Large intestine (tissue), 3 donors: ENCODE data around the gene LZTS2. TPM values are rescaled to one million over a fixed set of nuclear protein-coding genes. Genes with fewer than 3 reads are reported as not detected.
A peak's percentile ranks its signal among the peaks of the same experiment; 100 is the strongest.

ENCODE experiments used
- DNase-seq, 2 donors: peaks; one replicate each; pipeline versions ENCODE4 v3.0.0 to v3.0.0-alpha.2; 2013
- H3K27ac ChIP-seq: one replicate; pipeline ENCODE4 v1.5.1; 2013; ENCODE audit warnings: low read length
- H3K27me3 ChIP-seq: 2 replicates; pipeline ENCODE4 v1.6.1; 2013; ENCODE audit warnings: low read length; ENCODE audit not compliant: control insufficient read depth, insufficient read depth
- H3K36me3 ChIP-seq: 2 replicates; pipeline ENCODE4 v1.6.1; 2013; ENCODE audit warnings: low read length; ENCODE audit not compliant: control insufficient read depth, insufficient read depth
- H3K4me1 ChIP-seq: one replicate; pipeline ENCODE4 v1.6.1; 2013; ENCODE audit warnings: low read length; ENCODE audit not compliant: control insufficient read depth, insufficient read depth
- H3K4me3 ChIP-seq: one replicate; pipeline ENCODE4 v1.5.1; 2013; ENCODE audit warnings: low read length
- H3K9me3 ChIP-seq: one replicate; pipeline ENCODE4 v1.6.1; 2013; ENCODE audit warnings: mild to moderate bottlenecking, low read depth, low read length, moderate library complexity; ENCODE audit not compliant: control insufficient read depth
- WGBS: methylation state at CpG from one replicate; pipeline ENCODE4 v1.1.5; 2013; ENCODE audit warnings: low lambda C conversion rate; ENCODE audit not compliant: insufficient coverage; 5-methylcytosine and 5-hydroxymethylcytosine counted together
- polyA plus RNA-seq: library from polyadenylated mRNA; unstranded; fragments of 120-200 nt; gene quantifications from one replicate; pipeline ENCODE4 v1.2.1, GENCODE V29; 2013

The LZTS2 gene
- polyA plus RNA-seq, 1 donor = 56.8 TPM

DNA sequence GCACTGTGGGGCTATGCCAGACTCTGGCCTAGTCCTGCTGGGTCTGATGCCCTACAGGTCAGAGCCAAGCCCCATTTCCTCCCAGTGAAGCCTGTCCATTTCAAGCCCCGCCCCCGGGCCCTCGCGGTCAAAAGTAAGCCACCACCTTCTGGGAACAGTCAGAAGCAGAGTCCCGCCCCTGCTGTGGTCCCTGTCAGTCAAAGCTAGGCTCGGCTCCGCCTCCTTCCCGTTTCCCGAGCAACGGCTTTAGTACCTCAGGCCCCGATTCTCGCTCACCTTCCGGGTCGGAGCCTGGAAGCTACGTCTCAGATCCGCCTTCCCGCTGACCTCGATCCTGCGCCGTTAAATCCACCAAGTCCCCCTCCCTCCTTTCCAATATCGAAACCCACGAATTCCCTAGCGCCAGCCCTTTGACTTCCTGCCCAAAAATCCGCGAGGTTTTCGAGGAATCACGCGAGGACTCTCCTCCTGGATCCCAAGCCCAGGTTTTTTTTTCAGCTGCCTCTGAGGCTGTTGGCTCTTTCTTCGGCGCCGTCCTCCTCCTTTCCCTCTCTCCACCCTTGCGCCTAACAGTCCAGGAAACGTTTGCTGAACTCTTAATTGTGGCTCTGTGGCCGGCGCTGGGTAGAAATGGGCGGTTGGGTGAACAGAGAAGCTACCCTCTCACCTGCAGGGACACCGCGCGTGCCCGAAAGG lies 43.2 kb downstream of the LZTS2 start:
- peaks cover 26% of the 10 kb centered on the region for H3K4me1 ChIP-seq
- peak overlapping the region; percentile 59 for H3K4me3 ChIP-seq
- peaks cover 27% of the 10 kb centered on the region for H3K36me3 ChIP-seq
- WGBS = no CpG with 5 or more reads among the region's 40 CpGs
- peak overlapping the region; percentile 90 for H3K27ac ChIP-seq
- H3K9me3 ChIP-seq = no peaks in the 10 kb centered on the region
- H3K27me3 ChIP-seq = peaks cover 17% of the 10 kb centered on the region
- DNase-seq = peak; percentile 94 to 98

DNA sequence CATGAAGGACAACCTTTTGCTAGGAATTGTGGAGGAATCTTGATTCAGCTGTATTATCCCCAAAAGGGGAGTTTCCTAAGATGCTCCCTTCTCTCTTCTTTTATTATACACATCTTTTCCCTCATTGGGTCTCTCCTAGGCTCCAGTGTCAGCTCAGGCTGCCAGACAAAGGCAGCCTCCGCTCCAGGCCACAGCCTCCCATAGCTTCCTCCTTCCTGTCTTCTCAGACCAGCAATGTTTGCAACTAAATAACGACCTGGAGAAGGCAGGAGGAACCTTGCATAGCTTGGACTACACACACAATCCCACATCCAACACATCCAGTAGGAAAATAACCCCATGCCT lies 43.7 kb downstream of the LZTS2 start:
- H3K4me3 ChIP-seq = peak overlapping the region; percentile 59
- no CpG with 5 or more reads among the region's 2 CpGs for WGBS
- peak overlapping the region; percentile 90 for H3K27ac ChIP-seq
- H3K9me3 ChIP-seq = no peaks in the 10 kb centered on the region
- H3K4me1 ChIP-seq = peaks cover 26% of the 10 kb centered on the region
- peaks cover 22% of the 10 kb centered on the region for H3K36me3 ChIP-seq
- no peak for DNase-seq
- peaks cover 22% of the 10 kb centered on the region for H3K27me3 ChIP-seq

DNA sequence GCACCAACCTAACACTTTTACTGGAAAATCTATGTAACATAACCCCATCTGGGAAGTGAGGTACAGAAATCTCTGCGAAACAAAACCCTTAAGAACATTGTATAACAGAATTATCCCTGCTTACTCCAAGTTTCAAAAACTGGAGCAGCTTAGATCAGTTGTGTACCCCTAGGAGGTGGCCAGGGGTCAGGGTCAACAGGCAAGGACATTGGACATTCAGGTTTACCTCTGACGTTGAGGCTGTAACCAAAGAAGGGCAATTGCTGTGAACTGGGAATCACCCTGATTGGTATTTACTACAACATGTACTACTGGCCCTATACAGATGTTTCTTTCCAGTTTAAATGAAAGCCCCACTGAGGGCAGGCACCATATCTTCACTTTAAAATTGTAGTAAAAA lies 44.5 kb downstream of the LZTS2 start:
- H3K27ac ChIP-seq = no peak overlapping the region
- DNase-seq = no peak
- 100% methylated on average over 1 of the region's 2 CpGs for WGBS

DNA sequence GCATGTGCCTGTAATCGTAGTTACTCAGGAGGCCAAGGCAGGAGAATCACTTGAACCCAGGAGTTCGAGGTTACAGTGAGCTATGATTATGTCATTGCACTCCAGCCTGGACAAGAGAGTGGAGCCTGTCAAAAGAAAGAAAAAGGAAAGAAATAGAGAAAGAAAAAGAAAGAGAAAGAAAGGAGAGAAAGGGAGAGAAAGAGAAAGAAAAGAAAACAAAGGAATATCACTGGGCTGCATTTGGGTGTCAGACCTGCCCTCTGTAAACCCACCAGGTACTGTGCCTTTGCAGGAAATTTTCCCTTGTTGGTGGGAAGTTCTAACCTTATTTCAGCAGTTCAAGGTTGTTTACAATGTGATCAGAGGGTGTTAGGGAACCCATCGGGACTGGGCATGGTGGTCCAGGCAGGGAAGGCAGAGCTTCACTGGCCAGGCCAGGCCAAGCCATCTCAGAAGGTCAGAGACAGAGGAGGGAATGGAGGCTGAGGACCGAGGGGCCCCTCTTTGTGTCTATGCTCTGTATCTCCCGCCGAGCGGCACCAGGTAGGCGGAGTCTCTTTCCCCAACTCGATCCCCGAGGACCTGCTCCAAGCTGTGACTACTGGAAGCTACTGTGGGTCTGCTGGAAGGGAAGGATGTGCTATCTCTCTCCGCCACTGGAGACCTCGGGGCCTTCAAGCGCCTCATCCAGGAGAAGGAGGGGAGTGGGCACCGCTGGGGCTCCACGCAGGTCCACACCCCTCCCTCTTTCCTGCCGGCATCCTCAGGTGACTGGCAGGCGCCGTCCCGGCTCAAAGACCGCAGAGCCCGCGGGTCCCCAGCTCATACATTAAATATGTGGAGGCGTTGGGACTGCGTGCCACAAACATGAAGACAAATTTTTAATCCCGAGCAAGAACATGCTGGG lies 47.0 kb downstream of the LZTS2 start:
- Histone ChIP-seq H3K36me3 (peaks cover 1% of the 10 kb centered on the region), H3K9me3 (no peaks in the 10 kb centered on the region), H3K4me3 (no peak overlapping the region), H3K27ac (no peak overlapping the region), H3K4me1 (peaks cover 34% of the 10 kb centered on the region), H3K27me3 (peaks cover 50% of the 10 kb centered on the region)
- 47% methylated on average over 4 of the region's 25 CpGs for WGBS
- peak in 1 of 2 donors; percentile 30 for DNase-seq

More for the DNA sequence above, 44.5 kb downstream of the LZTS2 start:
- Histone ChIP-seq H3K36me3 (peaks cover 14% of the 10 kb centered on the region), H3K9me3 (no peaks in the 10 kb centered on the region), H3K27me3 (peaks cover 30% of the 10 kb centered on the region), H3K4me3 (no peak overlapping the region), H3K4me1 (peaks cover 30% of the 10 kb centered on the region)

DNA sequence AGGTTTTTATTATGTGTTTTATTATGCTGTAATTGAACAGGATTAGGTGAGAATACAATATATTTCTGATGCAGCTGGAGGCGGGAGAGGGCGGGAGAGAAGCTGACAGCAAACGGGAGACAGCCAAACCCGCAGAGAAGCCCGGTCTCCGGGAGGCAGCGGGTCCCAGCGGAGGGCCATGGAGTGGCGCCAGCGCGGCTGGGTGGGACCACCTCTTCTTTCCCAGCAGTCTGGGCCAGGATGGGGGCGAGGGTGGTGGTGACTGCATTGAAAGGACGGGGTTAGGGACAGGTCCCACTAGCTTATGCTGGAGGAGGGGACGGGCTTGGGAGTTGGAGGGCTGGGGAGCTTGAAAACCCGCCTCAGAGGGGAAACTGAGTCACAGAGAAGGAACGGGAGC lies 47.7 kb downstream of the LZTS2 start:
- WGBS = no CpG with 5 or more reads among the region's 16 CpGs

DNA sequence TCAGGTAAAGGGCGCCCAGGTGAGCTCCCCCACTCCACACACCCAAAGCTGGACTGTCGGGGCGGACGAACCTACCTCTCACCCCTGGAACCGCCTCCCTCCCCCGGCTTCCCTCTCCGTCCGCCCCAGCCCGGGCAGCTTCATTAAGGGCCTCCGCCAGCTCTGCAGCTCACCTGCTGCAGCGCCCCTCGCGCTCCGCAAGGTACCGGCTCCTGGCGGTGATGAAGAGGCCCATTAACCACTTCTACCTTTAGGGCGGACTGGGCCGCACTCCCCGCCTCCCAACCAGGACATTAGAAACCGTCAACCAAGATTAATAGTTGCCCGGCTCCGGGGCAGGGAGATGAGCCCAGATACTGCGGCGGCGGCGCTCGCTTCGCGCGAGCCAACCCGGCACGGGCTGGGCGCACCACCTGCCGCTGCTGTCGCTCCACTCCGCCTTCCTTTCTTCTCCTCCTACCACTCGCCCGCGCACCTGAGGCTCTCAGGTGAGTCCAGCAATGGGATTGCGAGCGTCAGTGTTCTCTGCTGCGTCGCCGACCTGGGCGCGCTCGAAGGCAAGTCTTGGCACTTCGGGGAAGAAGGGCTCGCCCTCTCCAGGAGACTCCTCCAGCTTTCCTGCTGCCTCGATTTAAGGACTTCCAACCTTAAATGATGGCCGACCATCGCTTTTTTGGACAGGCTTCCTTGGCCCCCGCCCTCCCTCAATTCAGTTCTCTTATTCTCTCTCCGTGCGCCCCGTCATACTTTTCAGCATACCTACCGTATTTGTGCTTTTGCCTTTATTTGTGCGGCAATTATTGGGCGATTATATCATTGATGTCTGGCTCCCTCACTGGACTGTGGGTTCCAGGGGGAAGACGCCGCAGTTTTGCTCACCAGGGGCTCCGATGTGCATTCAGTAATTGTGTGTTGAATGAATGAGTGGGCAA lies 48.6 kb downstream of the LZTS2 start:
- Histone ChIP-seq H3K27me3 (peaks cover 50% of the 10 kb centered on the region), H3K4me1 (peaks cover 22% of the 10 kb centered on the region), H3K27ac (no peak overlapping the region), H3K36me3 (no peaks in the 10 kb centered on the region), H3K4me3 (peak overlapping the region; percentile 5), H3K9me3 (no peaks in the 10 kb centered on the region)
- 8% methylated on average over 2 of the region's 62 CpGs for whole genome bisulfite sequencing
- DNase-seq = peak in 1 of 2 donors; percentile 68

More for the DNA sequence above, 47.7 kb downstream of the LZTS2 start:
- Histone ChIP-seq H3K27me3 (peaks cover 50% of the 10 kb centered on the region), H3K36me3 (no peaks in the 10 kb centered on the region), H3K4me1 (peaks cover 27% of the 10 kb centered on the region), H3K4me3 (no peak overlapping the region), H3K9me3 (no peaks in the 10 kb centered on the region), H3K27ac (no peak overlapping the region)
- DNase-seq = no peak

DNA sequence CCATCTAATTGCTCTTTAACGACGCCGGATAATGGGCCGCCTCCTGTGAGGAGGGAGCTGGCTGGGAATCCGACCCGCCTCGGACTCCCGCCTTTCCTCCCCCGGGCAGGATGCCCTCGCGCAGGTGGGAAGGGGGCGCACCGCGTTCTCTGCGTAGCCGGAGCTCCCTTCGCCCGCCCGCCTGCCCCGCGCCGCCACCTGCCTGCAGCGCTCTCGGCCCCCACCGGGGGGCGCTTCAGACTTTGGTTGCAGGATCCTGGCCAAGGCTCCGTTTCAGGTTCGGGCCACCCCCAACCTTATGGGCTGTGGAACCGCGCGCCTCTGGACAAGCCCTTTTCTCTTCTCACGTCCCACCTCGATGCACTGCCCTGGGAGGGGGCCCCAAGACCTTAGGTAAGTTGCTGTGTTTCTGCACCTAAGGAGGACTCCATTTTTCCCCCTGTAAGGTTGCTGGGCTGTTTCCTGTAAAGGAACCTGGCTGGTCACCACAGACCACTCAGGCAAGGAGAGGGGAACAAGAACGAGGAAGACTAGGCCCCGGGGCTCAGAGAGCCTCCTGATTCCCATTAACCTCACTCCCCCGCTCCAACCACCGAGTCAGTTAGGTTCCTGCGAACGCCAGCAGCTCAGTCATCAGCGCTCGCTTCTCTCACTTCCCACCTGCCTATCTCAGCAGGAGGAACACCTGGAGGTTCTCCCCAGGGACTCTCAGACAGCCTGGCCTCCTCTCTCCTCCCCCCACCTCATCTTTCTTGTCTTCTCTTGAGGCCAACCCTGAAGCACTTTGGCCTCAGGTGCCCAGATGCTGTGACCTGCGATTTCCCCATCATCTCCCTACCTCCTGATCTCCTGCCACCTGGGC lies 50.8 kb downstream of the LZTS2 start:
- no peaks in the 10 kb centered on the region for H3K36me3 ChIP-seq
- H3K27ac ChIP-seq = no peak overlapping the region
- peaks cover 29% of the 10 kb centered on the region for H3K4me1 ChIP-seq
- no peaks in the 10 kb centered on the region for H3K9me3 ChIP-seq
- H3K27me3 ChIP-seq = peaks cover 50% of the 10 kb centered on the region
- peak in 1 of 2 donors; percentile 66 for DNase-seq
- WGBS = 60% methylated on average over 2 of the region's 42 CpGs
- H3K4me3 ChIP-seq = peak overlapping the region; percentile 3

DNA sequence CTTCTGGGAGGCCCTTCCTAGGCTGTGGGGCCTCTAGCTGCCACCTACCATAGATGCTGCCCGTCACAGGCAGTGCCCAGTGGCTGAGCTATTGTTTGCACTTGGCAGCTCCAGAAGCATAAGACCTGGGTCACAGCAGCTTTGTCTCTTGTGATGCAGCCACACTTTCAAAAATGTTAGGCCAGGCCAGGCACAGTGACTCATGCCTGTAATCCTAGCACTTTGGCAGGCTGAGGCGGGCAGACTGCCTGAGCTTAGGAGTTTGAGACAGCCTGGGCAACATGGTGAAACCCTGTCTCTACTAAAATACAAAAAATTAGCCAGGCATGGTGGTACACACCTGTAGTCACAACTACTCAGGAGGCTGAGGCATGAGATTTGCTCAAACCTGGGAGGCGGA lies 52.7 kb downstream of the LZTS2 start:
- no peaks in the 10 kb centered on the region for H3K36me3 ChIP-seq
- peaks cover 35% of the 10 kb centered on the region for H3K4me1 ChIP-seq
- H3K4me3 ChIP-seq = no peak overlapping the region
- no peaks in the 10 kb centered on the region for H3K9me3 ChIP-seq
- peaks cover 38% of the 10 kb centered on the region for H3K27me3 ChIP-seq
- no peak overlapping the region for H3K27ac ChIP-seq
- WGBS = no CpG with 5 or more reads among the region's 3 CpGs
- no peak for DNase-seq

DNA sequence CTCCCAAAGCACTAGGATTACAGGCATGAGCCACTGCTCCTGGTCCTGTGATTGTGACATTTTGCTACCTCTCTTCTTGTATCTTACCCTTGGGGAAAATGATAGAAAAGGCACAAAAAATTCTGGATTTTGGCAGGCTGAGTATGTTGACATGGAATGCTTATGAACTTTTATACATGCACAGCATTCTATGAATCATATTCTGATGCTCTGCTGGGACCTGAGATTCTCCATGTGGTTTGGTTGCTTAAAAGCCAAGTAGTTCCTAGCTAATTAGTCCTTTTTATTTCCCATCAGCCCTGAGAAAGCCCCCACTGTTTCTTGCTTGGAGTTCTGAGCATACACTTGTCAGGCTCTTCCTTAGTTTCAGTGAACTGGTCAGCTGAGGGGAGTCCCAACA lies 53.9 kb downstream of the LZTS2 start:
- peaks cover 34% of the 10 kb centered on the region for H3K4me1 ChIP-seq
- no peak overlapping the region for H3K27ac ChIP-seq
- no peaks in the 10 kb centered on the region for H3K36me3 ChIP-seq
- no peaks in the 10 kb centered on the region for H3K9me3 ChIP-seq
- H3K4me3 ChIP-seq = no peak overlapping the region
- DNase-seq = no peak
- H3K27me3 ChIP-seq = peaks cover 26% of the 10 kb centered on the region
